Measurements from ENCODE around the gene HPCAL1. TPM values are rescaled to one million over a fixed set of nuclear protein-coding genes. Genes with fewer than 3 reads are reported as not detected.

HPCAL1 gene
- total RNA-seq, 4 donors from 2014 or later: 11.1 to 122 (median 48.9) TPM

DNA sequence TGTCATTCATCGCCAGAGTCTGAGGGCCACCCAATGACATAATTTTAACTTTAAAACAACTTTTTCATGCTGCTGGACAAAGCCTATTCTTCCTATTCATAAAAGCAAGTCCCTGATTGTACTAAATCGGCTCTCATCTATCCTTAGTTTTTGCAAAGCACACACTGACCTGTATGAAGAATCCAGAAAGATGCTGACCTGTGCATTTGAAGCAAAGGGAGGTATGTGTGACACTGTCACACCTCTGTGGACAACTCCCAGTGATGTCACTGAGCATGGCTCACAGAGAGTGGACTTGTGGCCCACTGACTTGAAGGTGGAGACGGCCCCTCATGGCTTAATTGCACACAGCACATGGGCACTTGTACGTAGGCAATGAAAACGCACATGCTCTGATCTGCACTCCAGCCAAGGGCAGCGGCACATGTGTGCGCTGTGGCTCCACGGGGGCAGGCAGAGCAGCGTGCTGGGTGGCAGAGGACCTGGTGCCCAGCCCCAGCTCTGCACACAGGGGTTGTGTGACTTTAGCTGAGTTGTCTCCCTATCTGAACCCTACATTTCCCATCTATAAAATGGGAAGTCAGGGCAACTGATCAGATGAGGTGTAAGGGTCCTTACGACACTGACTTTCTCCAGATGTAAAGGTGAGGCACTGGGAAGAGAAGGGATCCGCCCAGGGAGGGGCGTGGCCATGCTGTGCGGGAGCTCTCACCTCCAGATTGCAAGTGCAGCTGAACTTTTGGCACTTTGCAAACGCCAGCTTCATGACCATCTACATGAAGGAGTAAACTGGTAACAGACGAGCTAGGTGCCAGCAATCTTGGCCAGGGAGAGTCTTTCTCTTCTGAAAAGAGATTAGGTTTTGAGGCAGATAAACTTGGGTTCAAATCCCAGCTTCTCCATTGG, 159.7 kb downstream of the HPCAL1 start:
- no peak for DNase-seq

DNA sequence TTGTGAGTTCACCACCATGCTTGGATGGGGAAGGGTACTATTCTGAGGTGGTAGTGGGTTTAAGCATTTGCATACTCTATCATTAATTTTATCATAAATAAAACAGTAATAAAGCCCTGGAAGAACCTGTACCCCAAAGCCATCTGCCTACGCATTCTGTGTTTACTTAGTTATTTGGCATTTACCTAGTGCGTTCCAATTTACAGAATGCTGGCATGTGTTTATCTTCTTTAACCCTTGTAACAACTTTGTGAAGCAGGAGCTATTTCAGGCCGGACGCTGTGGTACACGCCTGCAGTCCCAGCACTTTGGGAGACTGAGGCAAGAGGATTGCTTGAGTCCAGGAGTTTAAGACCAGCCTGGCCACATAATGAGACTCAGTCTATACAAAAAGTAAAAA, 163.2 kb downstream of the HPCAL1 start:
- Histone ChIP-seq H3K27me3 (no peaks in the 10 kb centered on the region), H3K9me3 (no peaks in the 10 kb centered on the region), H3K36me3 (no peaks in the 10 kb centered on the region), H3K4me1 (no peaks in the 10 kb centered on the region), H3K27ac (no peak overlapping the region), H3K4me3 (no peak overlapping the region)
- no peak for TF ChIP-seq POLR2A (IDR thresholded peaks at IDR 0.05)
- TF ChIP-seq, protein P1, sequence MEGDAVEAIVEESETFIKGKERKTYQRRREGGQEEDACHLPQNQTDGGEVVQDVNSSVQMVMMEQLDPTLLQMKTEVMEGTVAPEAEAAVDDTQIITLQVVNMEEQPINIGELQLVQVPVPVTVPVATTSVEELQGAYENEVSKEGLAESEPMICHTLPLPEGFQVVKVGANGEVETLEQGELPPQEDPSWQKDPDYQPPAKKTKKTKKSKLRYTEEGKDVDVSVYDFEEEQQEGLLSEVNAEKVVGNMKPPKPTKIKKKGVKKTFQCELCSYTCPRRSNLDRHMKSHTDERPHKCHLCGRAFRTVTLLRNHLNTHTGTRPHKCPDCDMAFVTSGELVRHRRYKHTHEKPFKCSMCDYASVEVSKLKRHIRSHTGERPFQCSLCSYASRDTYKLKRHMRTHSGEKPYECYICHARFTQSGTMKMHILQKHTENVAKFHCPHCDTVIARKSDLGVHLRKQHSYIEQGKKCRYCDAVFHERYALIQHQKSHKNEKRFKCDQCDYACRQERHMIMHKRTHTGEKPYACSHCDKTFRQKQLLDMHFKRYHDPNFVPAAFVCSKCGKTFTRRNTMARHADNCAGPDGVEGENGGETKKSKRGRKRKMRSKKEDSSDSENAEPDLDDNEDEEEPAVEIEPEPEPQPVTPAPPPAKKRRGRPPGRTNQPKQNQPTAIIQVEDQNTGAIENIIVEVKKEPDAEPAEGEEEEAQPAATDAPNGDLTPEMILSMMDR (IDR thresholded peaks at IDR 0.05): no peak
- DNase-seq: no peak
- intact Hi-C loops (cut with DNase I; ENCODE audit: low total_unique reads): no loop called here

More for the DNA sequence above, 159.7 kb downstream of the HPCAL1 start:
- no peak for TF ChIP-seq POLR2A (IDR thresholded peaks at IDR 0.05)
- TF ChIP-seq, protein P1 (IDR thresholded peaks at IDR 0.05): no peak
- Histone ChIP-seq H3K36me3 (no peaks in the 10 kb centered on the region), H3K27ac (no peak overlapping the region), H3K4me1 (no peaks in the 10 kb centered on the region), H3K9me3 (no peaks in the 10 kb centered on the region), H3K27me3 (no peaks in the 10 kb centered on the region), H3K4me3 (no peak overlapping the region)
- intact Hi-C loops (cut with DNase I; ENCODE audit: low total_unique reads): no loop called here

DNA sequence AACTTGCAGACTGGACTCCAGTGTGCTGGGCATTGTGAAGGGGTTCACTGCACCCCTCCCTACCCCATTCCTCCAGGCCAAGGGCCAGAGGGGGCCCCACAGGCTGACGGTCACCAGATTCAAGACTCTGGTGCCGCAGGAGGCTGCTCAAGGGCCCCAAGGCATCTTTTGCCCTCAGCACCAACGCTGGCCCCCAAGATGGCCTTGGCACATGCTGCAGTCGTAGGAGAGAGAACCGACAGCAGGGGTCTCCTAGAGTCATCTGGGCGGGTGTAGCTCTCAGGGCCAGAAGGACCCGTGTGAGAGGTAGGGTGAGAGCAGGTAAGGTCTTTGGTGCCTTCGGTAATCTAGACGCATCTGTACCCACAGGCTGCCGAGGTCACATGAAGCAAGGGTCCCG, 164.1 kb downstream of the HPCAL1 start:
- Histone ChIP-seq H3K4me1 (no peaks in the 10 kb centered on the region), H3K27me3 (no peaks in the 10 kb centered on the region), H3K4me3 (no peak overlapping the region), H3K9me3 (no peaks in the 10 kb centered on the region), H3K36me3 (no peaks in the 10 kb centered on the region), H3K27ac (no peak overlapping the region)
- TF ChIP-seq POLR2A (IDR thresholded peaks at IDR 0.05): no peak
- TF ChIP-seq, protein P1 (IDR thresholded peaks at IDR 0.05): no peak
- DNase-seq: no peak
- intact Hi-C loops (cut with DNase I; ENCODE audit: low total_unique reads): no loop called here

DNA sequence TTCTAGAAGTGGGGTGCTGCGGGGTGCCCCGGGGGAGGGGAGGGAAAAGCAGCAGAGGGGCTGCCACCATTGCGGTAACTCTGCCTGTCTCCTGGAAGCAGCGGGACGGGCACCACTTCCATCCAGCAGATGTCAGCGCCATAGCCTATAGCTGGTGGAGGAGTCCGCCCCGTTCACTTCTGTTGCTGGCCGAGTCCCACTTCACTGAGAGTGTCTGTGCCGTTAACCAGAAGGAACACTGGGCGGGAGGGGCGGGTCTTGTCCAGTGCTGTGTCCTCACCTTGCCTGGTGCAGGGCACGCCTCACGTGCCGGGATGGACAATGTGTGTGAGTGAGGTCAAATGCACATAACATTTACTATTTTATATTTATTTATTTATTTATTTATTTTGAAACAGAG, 164.7 kb downstream of the HPCAL1 start:
- intact Hi-C loops (cut with DNase I; ENCODE audit: low total_unique reads): no loop called here
- no peaks in the 10 kb centered on the region for H3K36me3 ChIP-seq
- no peaks in the 10 kb centered on the region for H3K27me3 ChIP-seq
- TF ChIP-seq POLR2A (IDR thresholded peaks at IDR 0.05): no peak
- TF ChIP-seq, protein P1 (IDR thresholded peaks at IDR 0.05): no peak
- H3K4me1 ChIP-seq: no peaks in the 10 kb centered on the region
- no peak overlapping the region for H3K27ac ChIP-seq
- H3K4me3 ChIP-seq: no peak overlapping the region
- no peak for DNase-seq
- H3K9me3 ChIP-seq: no peaks in the 10 kb centered on the region

DNA sequence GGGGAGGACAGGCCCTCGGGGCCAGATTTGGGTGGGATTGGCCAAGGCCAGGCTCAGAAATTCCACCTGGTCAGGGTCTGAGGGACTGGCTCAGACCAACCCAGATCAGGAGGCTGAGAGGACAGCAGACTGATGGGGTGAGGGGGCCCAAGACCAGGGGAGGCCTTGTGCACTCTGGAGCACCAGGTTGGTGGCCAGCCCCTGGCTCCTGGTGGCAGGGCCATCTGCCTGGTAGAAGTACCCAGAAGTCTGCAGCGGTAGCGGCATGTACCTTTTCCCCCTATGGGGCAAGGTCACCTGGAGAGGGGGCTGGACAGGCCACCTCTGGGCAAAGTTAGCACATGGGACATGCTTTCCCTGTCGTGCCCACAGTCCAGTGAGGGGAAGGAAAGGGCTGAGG, 166.6 kb downstream of the HPCAL1 start:
- Histone ChIP-seq H3K4me1 (no peaks in the 10 kb centered on the region), H3K9me3 (no peaks in the 10 kb centered on the region), H3K4me3 (no peak overlapping the region), H3K27me3 (no peaks in the 10 kb centered on the region), H3K27ac (no peak overlapping the region), H3K36me3 (no peaks in the 10 kb centered on the region)
- TF ChIP-seq, protein P1 (IDR thresholded peaks at IDR 0.05): no peak
- TF ChIP-seq POLR2A (IDR thresholded peaks at IDR 0.05): no peak
- no peak for DNase-seq
- intact Hi-C loops (cut with DNase I; ENCODE audit: low total_unique reads): no loop called here
